Memory B cell (primary cell): ENCODE results near the gene AMIGO2.
A peak's percentile ranks its signal among the peaks of the same experiment; 100 is the strongest.

Experiments used
- ATAC-seq: fragments of 150-1000 bp; cut with Tn5 transposase; 2 replicates; pipeline ENCODE4 v1.10.0; 2021; ENCODE audit warnings: low read depth, mild to moderate bottlenecking, moderate library complexity
- DNase-seq, 2 donors: peaks; one replicate each; pipeline ENCODE4 v3.0.0; 2022; ENCODE audit warnings: low spot score in 2 of 2
- H3K27ac Mint-ChIP-seq: one replicate; pipeline ENCODE4 v1.8.0; 2022; ENCODE audit warnings: mild to moderate bottlenecking, moderate library complexity, mixed read lengths
- H3K27me3 Mint-ChIP-seq: one replicate; pipeline ENCODE4 v1.8.0; 2022; ENCODE audit warnings: mixed read lengths
- H3K36me3 Mint-ChIP-seq: one replicate; pipeline ENCODE4 v1.8.0; 2022; ENCODE audit warnings: mild to moderate bottlenecking, mixed read lengths
- H3K4me1 Mint-ChIP-seq: one replicate; pipeline ENCODE4 v1.8.0; 2022; ENCODE audit warnings: mixed read lengths
- H3K4me3 Mint-ChIP-seq: one replicate; pipeline ENCODE4 v1.8.0; 2022; ENCODE audit warnings: mild to moderate bottlenecking, moderate library complexity, mixed read lengths
- H3K9me3 Mint-ChIP-seq: one replicate; pipeline ENCODE4 v1.8.0; 2022; ENCODE audit warnings: mixed read lengths

The AMIGO2 gene

GRCh38 chr12:47048541-47048940 lies 31.2 kb downstream of the AMIGO2 start:
- Mint-ChIP-seq H3K27me3 (no peaks in the 10 kb centered on the region), H3K4me3 (no peak overlapping the region), H3K27ac (no peak overlapping the region), H3K4me1 (no peaks in the 10 kb centered on the region), H3K36me3 (peaks cover 7% of the 10 kb centered on the region), H3K9me3 (peaks cover 12% of the 10 kb centered on the region)
- ATAC-seq (no peak), DNase-seq (no peak)

GRCh38 chr12:47041327-47041726 lies 38.4 kb downstream of the AMIGO2 start:
- DNase-seq = no peak
- no peak overlapping the region for H3K4me3 Mint-ChIP-seq

GRCh38 chr12:47039756-47040155 lies 40.0 kb downstream of the AMIGO2 start:
- no peak for ATAC-seq
- peaks cover 2% of the 10 kb centered on the region for H3K9me3 Mint-ChIP-seq
- no peak for DNase-seq
- H3K4me3 Mint-ChIP-seq = no peak overlapping the region
- H3K36me3 Mint-ChIP-seq = peaks cover 2% of the 10 kb centered on the region
- H3K27me3 Mint-ChIP-seq = peaks cover 1% of the 10 kb centered on the region
- H3K27ac Mint-ChIP-seq = no peak overlapping the region
- peaks cover 3% of the 10 kb centered on the region for H3K4me1 Mint-ChIP-seq

More at GRCh38 chr12:47041327-47041726, 38.4 kb downstream of the AMIGO2 start:
- Mint-ChIP-seq H3K27me3 (peaks cover 1% of the 10 kb centered on the region), H3K4me1 (no peaks in the 10 kb centered on the region), H3K27ac (no peak overlapping the region), H3K9me3 (peaks cover 2% of the 10 kb centered on the region), H3K36me3 (peaks cover 2% of the 10 kb centered on the region)
- ATAC-seq = no peak

GRCh38 chr12:47039079-47039478 lies 40.7 kb downstream of the AMIGO2 start:
- peaks cover 2% of the 10 kb centered on the region for H3K36me3 Mint-ChIP-seq
- no peak overlapping the region for H3K4me3 Mint-ChIP-seq
- ATAC-seq = no peak
- no peak for DNase-seq
- peaks cover 1% of the 10 kb centered on the region for H3K27me3 Mint-ChIP-seq
- H3K4me1 Mint-ChIP-seq = peaks cover 3% of the 10 kb centered on the region
- H3K27ac Mint-ChIP-seq = no peak overlapping the region
- peaks cover 2% of the 10 kb centered on the region for H3K9me3 Mint-ChIP-seq

GRCh38 chr12:47038270-47038748 lies 41.5 kb downstream of the AMIGO2 start:
- DNase-seq = no peak
- peaks cover 1% of the 10 kb centered on the region for H3K27me3 Mint-ChIP-seq
- no peak for ATAC-seq
- H3K4me3 Mint-ChIP-seq = no peak overlapping the region
- H3K9me3 Mint-ChIP-seq = peaks cover 2% of the 10 kb centered on the region
- H3K27ac Mint-ChIP-seq = no peak overlapping the region
- H3K4me1 Mint-ChIP-seq = peaks cover 8% of the 10 kb centered on the region
- peaks cover 2% of the 10 kb centered on the region for H3K36me3 Mint-ChIP-seq

GRCh38 chr12:47035484-47035883 lies 44.3 kb downstream of the AMIGO2 start:
- no peak for ATAC-seq

GRCh38 chr12:47034661-47035060 lies 45.1 kb downstream of the AMIGO2 start:
- no peak overlapping the region for H3K27ac Mint-ChIP-seq

More at GRCh38 chr12:47035484-47035883, 44.3 kb downstream of the AMIGO2 start:
- no peaks in the 10 kb centered on the region for H3K27me3 Mint-ChIP-seq
- no peak overlapping the region for H3K4me3 Mint-ChIP-seq
- no peak for DNase-seq
- no peaks in the 10 kb centered on the region for H3K9me3 Mint-ChIP-seq
- H3K27ac Mint-ChIP-seq = no peak overlapping the region
- peaks cover 13% of the 10 kb centered on the region for H3K4me1 Mint-ChIP-seq
- no peaks in the 10 kb centered on the region for H3K36me3 Mint-ChIP-seq

GRCh38 chr12:47033789-47034555 lies 45.8 kb downstream of the AMIGO2 start:
- no peaks in the 10 kb centered on the region for H3K36me3 Mint-ChIP-seq
- DNase-seq (no peak), ATAC-seq (no peak)
- H3K27ac Mint-ChIP-seq = no peak overlapping the region
- no peak overlapping the region for H3K4me3 Mint-ChIP-seq
- peaks cover 13% of the 10 kb centered on the region for H3K4me1 Mint-ChIP-seq
- H3K27me3 Mint-ChIP-seq = no peaks in the 10 kb centered on the region
- no peaks in the 10 kb centered on the region for H3K9me3 Mint-ChIP-seq

More at GRCh38 chr12:47034661-47035060, 45.1 kb downstream of the AMIGO2 start:
- H3K27me3 Mint-ChIP-seq = no peaks in the 10 kb centered on the region
- no peak for DNase-seq
- H3K4me3 Mint-ChIP-seq = no peak overlapping the region
- no peaks in the 10 kb centered on the region for H3K36me3 Mint-ChIP-seq
- ATAC-seq = no peak
- peaks cover 13% of the 10 kb centered on the region for H3K4me1 Mint-ChIP-seq
- no peaks in the 10 kb centered on the region for H3K9me3 Mint-ChIP-seq

- no peak overlapping the region for H3K4me3 Mint-ChIP-seq
- peaks cover 13% of the 10 kb centered on the region for H3K4me1 Mint-ChIP-seq
- DNase-seq = no peak
- ATAC-seq = peak; percentile 12
- no peaks in the 10 kb centered on the region for H3K9me3 Mint-ChIP-seq
- no peaks in the 10 kb centered on the region for H3K36me3 Mint-ChIP-seq
- no peak overlapping the region for H3K27ac Mint-ChIP-seq
- H3K27me3 Mint-ChIP-seq = no peaks in the 10 kb centered on the region
Measured at GRCh38 chr12:47033081-47033480, 46.7 kb downstream of the AMIGO2 start.

GRCh38 chr12:47032644-47033043 lies 47.1 kb downstream of the AMIGO2 start:
- peaks cover 13% of the 10 kb centered on the region for H3K4me1 Mint-ChIP-seq
- no peak overlapping the region for H3K4me3 Mint-ChIP-seq
- H3K9me3 Mint-ChIP-seq = no peaks in the 10 kb centered on the region
- no peaks in the 10 kb centered on the region for H3K36me3 Mint-ChIP-seq
- no peaks in the 10 kb centered on the region for H3K27me3 Mint-ChIP-seq
- ATAC-seq = peak; percentile 84
- peak in 1 of 2 donors; percentile 46 for DNase-seq
- H3K27ac Mint-ChIP-seq = no peak overlapping the region

- Mint-ChIP-seq H3K4me3 (no peak overlapping the region), H3K27me3 (peaks cover 5% of the 10 kb centered on the region), H3K9me3 (no peaks in the 10 kb centered on the region), H3K27ac (no peak overlapping the region), H3K4me1 (peaks cover 10% of the 10 kb centered on the region), H3K36me3 (no peaks in the 10 kb centered on the region)
- no peak for ATAC-seq
- DNase-seq = no peak
Measured at GRCh38 chr12:47029903-47030302, 49.9 kb downstream of the AMIGO2 start.

- Mint-ChIP-seq H3K36me3 (no peaks in the 10 kb centered on the region), H3K9me3 (no peaks in the 10 kb centered on the region), H3K27me3 (peaks cover 5% of the 10 kb centered on the region), H3K4me1 (peaks cover 10% of the 10 kb centered on the region), H3K4me3 (no peak overlapping the region), H3K27ac (no peak overlapping the region)
- ATAC-seq = no peak
- DNase-seq = no peak
Measured at GRCh38 chr12:47028981-47029708, 50.6 kb downstream of the AMIGO2 start.

- Mint-ChIP-seq H3K27me3 (peaks cover 5% of the 10 kb centered on the region), H3K4me3 (no peak overlapping the region), H3K9me3 (no peaks in the 10 kb centered on the region), H3K27ac (no peak overlapping the region), H3K4me1 (peaks cover 5% of the 10 kb centered on the region), H3K36me3 (no peaks in the 10 kb centered on the region)
- DNase-seq (no peak), ATAC-seq (no peak)
Measured at GRCh38 chr12:47028186-47028585, 51.6 kb downstream of the AMIGO2 start.
